NCI-H345 (cell line): ENCODE measurements around the gene FCSK.

ENCODE experiments used
- DNase-seq: peaks from one replicate; lab custom pipeline; 2025; lab: John Stamatoyannopoulos, UW

The FCSK gene

DNA sequence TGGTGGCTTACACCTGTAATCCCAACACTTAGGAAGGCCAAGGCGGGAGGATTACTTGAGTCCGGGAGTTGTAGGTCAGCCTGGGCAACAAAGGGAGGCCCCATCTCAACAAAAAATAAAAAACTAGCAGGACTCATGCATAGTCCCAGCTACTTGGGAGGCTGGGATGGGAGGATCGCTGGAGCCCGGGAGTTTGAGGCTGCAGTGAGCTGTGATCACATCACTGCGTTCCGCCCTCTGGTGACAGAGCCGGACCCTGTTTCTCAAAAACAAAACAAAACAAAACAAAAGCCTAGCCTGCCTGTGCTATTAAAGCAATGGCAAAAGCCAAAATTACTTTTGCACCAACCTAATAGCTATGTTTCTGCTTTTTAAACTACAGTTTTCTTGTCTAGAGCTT lies 1.5 kb downstream of the FCSK start:
- no peak for DNase-seq

- no peak for DNase-seq
Observed at GRCh38 chr16:70457446-70458166, 3.2 kb downstream of the FCSK start.

DNA sequence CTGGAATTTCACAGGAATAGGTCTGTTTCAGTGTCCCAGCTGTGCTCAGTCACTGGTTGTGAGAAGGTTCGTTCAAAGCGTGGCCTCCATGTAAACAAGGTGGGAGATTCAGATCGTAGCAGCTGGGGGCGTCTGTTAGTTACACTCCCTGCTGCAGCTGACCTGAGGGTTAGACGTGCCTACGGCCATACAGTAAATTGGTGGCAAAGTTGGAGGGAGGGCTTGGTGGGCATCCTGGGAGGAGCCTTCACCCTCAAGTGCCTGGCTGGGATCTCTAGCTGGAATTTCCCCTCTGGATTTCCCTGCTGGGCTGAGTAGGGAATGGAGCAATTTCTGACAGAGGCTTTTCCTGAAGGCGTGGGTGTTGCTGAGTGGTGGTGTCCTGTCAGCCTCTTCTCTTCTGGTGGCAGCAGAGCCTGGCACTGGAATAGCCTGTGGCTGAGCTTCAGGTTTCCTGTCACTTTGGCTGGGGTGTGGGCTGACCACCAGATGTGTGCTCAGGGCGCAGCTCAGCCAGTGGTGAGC lies 6.4 kb downstream of the FCSK start:
- no peak for DNase-seq

- DNase-seq = no peak
Observed at GRCh38 chr16:70463235-70463634, 8.8 kb downstream of the FCSK start.

DNA sequence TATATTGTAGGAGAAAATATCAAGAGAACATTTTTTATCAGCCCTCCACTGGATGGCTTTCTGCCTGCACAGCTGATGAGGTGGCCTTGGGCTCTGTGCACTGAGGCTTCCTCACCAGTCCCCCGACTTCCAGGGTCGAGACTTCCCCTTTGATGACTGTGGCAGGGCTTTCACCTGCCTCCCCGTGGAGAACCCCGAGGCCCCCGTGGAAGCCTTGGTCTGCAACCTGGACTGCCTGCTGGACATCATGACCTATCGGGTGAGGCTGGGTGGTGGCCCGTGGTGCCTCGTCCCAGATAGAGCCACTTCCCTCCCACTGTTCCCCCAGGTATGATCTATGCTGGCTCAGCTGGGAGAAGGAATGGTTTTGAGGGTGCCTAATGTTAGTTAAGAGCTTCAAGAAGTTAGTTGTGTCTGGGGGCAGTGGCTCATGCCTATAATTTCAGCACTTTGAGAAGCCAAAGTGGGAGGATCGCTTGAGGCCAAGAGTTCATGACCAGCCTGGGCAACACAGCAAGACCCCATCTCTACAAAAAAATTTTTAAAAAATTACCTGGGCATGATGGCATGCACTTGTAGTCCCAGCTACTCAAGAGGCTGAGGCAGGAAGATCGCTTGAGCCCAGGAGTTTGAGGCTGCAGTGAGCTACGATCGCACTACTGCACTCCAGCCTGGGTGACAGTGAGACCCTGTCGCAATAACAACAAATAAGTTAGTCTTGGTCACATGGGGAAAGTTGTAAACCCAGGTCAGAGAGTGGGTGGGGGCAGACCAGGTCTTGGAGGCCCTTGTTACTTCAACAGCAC lies 11.8 kb downstream of the FCSK start:
- no peak for DNase-seq

- DNase-seq = no peak
Observed at GRCh38 chr16:70466805-70467076, 12.3 kb downstream of the FCSK start.

GRCh38 chr16:70467113-70467512 lies 12.7 kb downstream of the FCSK start:
- DNase-seq = no peak

DNA sequence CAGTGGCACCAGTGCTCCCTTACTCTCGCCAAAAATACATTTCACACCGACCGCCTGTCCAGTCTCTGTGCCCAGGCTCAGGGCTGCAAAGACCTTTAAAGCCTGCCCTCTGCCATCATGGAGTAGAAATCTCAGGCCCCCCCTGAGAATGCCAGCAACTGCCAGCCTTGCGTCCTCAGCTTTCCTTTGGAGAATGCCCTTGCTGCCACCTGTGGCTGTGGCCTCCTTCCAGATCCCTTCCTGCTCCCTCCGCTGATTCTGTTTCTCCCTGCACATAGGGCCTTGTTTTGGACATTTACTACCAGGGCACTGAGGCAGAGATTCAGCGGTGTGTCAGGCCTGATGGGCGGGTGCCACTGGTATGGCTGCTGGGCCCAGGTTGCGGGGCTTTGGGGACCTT lies 13.2 kb downstream of the FCSK start:
- no peak for DNase-seq

GRCh38 chr16:70468776-70469525 lies 14.6 kb downstream of the FCSK start:
- DNase-seq = no peak

- no peak for DNase-seq
Observed at GRCh38 chr16:70470141-70470926, 15.9 kb downstream of the FCSK start.

GRCh38 chr16:70470927-70471341 lies 16.5 kb downstream of the FCSK start:
- DNase-seq = no peak

DNA sequence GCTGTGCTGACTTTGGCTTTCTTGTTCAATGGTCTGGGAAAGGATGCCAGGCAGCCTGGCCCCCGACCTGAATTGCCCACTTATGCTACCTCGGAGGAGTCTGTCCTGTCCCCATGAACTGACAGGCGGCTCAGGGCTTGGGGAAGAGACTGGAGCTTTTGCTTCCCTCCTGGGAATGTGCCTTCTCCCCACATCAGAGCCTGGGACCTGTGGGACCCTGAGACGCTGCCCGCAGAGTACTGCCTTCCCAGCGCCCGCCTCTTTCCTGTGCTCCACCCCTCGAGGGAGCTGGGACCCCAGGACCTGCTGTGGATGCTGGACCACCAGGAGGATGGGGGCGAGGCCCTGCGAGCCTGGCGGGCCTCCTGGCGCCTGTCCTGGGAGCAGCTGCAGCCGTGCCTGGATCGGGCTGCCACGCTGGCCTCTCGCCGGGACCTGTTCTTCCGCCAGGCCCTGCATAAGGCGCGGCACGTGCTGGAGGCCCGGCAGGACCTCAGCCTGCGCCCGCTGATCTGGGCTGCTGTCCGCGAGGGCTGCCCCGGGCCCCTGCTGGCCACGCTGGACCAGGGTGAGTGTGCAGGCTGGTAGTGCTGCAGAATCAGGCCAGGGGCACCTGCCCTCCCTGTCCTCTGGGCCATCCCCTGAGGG lies 18.5 kb downstream of the FCSK start:
- DNase-seq = no peak

- no peak for DNase-seq
Observed at GRCh38 chr16:70473446-70474319, 19.3 kb downstream of the FCSK start.

DNA sequence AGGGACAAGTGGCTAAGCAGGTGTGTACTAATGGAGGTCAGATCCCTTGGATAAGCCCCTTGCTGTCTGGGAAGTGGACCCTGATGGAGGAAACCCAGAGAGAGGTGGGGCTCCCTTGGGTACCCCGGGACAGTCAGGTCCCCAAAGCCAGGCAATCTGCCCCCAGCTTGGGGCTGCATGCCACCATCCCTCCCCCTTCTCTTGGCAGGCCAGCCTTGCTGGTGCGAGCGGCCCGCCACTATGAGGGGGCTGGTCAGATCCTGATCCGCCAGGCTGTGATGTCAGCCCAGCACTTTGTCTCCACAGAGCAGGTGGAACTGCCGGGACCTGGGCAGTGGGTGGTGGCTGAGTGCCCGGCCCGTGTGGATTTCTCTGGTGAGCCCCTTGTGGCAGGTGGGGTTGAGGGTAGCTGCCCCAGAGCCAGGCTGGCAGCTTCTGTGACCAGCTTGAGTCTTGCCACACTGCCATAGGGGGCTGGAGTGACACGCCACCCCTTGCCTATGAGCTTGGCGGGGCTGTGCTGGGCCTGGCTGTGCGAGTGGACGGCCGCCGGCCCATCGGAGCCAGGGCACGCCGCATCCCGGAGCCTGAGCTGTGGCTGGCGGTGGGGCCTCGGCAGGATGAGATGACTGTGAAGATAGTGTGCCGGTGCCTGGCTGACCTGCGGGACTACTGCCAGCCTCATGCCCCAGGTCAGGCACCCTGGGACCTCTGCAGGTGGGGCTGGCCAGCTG lies 20.1 kb downstream of the FCSK start:
- no peak for DNase-seq

DNA sequence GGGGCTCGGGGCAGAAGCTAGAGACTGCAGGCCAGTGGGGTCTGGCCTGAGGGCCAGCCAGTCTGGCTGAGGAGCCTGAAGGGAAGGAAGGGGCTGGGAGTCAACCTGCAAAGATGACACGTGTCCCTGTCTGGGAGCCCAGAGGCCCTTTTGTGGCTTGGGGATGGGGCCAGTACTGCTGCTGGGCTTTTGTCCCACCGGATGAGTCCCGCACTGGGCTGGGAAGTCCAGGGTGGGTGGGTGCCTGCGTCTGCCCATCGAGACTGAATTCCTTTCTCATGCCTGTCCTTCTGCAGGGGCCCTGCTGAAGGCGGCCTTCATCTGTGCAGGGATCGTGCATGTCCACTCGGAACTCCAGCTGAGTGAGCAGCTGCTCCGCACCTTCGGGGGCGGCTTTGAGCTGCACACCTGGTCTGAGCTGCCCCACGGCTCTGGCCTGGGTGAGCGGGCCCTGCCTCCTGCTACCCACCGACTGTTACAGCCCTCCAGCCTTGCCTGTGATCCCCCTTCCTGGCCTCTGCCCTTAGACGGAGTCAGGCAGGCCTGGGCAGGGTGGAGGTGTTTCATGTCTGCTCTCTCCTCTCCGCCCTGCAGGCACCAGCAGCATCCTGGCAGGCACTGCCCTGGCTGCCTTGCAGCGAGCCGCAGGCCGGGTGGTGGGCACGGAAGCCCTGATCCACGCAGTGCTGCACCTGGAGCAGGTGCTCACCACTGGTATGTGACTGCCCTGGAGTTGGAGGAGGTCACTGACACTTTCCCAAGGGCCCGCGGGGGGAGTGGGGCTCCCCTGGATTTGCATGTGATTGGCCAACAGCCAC lies 20.9 kb downstream of the FCSK start:
- no peak for DNase-seq

DNA sequence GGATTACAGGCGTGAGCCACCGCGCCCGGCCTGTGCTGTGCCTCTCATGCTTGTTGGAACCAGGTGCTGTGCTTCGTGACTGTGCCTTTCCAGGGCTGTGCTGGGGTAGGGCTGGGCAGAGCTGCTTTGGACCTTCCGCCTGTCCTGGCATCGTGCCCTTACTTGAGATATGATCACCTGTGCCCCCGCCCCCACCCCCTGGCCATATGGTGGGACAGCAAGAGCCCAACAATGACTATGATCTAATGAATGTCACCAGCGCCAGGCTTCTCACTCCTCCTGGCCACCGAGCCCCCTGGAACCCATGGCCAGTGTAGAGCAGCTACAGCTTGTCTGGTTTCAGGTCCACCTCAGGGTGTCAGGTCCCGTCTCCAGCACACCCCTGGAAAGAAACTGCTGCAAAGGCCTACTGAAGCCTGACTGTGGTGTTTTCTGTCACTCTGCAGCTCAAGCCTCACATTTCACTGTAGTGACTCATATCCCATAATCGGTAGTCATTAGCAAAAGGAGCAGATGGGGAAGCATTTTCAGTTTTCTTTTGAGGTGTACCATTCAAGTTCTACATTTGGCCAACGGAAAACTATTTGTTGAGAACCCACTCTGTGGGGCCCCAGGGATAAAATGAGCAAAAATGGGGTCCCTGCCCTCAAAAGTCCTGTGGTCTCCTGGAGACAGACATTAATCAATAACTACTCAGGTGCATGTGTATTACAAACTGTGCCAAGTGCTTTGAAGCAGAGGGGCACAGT lies 22.1 kb downstream of the FCSK start:
- DNase-seq = no peak

DNA sequence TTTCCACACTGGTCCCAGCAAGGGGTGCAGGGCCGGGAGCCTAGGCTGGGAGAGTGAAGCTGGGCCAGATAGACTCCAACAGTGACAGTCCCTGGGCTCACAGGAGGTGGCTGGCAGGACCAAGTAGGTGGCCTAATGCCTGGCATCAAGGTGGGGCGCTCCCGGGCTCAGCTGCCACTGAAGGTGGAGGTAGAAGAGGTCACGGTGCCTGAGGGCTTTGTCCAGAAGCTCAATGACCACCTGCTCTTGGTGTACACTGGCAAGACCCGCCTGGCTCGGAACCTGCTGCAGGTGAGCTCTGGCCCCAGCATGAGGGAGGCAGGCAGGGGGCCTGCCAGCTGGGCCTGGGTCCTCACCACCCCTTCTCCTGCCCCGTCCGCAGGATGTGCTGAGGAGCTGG lies 23.8 kb downstream of the FCSK start:
- no peak for DNase-seq

DNA sequence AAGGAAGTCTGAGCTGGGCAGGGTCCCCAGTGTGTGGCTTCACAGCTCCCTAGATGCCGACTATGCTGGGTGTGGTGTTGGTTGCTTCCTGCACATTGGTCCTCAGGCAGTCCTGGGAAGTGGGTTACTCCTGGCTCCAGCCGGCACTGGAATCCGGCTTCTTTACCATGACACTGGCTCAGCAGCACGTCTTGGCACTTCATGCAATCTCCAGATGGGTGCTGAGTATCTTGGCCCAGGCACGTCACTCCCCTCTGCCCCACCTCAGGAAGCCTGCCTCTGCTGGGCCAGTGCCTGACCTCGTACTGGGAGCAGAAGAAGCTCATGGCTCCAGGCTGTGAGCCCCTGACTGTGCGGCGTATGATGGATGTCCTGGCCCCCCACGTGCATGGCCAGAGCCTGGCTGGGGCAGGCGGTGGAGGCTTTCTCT lies 24.5 kb downstream of the FCSK start:
- no peak for DNase-seq
